ENCODE results near the gene ALDH1L1.
"Not testable (repeated sequence)": the region's sequence is repeated elsewhere in the genome, so short reads cannot be mapped to it uniquely, and the experiment has no call there.

The ALDH1L1 gene

GRCh38 chr3:126077754-126078153 lies 102.6 kb downstream of the ALDH1L1 start:
- no peak for DNase-seq (ENCODE audit: low read depth)
- H3K4me3 ChIP-seq (ENCODE audit: low read depth, low read length): no peak overlapping the region
- TF ChIP-seq MYC (IDR thresholded peaks at IDR 0.05; ENCODE audit: low read depth, low read length) (no peak), CTCF (IDR thresholded peaks at IDR 0.05; ENCODE audit: low read depth, low read length) (no peak), MAX (IDR thresholded peaks at IDR 0.05; ENCODE audit: low read depth, low read length) (no peak), POLR2A (IDR thresholded peaks at IDR 0.05; ENCODE audit: extremely low read depth, insufficient read length) (no peak)

GRCh38 chr3:126076140-126076539 lies 104.2 kb downstream of the ALDH1L1 start:
- no peak for DNase-seq (ENCODE audit: low read depth)
- TF ChIP-seq CTCF (IDR thresholded peaks at IDR 0.05; ENCODE audit: low read depth, low read length): no peak
- H3K4me3 ChIP-seq (ENCODE audit: low read depth, low read length): no peak overlapping the region

- DNase-seq (ENCODE audit: low read depth): no peak
- H3K4me3 ChIP-seq (ENCODE audit: low read depth, low read length): no peak overlapping the region
- no peak for TF ChIP-seq MAX (IDR thresholded peaks at IDR 0.05; ENCODE audit: low read depth, low read length)
- no peak for TF ChIP-seq CTCF (IDR thresholded peaks at IDR 0.05; ENCODE audit: low read depth, low read length)
- no peak for TF ChIP-seq MYC (IDR thresholded peaks at IDR 0.05; ENCODE audit: low read depth, low read length)
- TF ChIP-seq POLR2A (IDR thresholded peaks at IDR 0.05; ENCODE audit: extremely low read depth, insufficient read length): no peak
Measured at GRCh38 chr3:126070146-126070545, 110.2 kb downstream of the ALDH1L1 start.

- H3K4me3 ChIP-seq (ENCODE audit: low read depth, low read length): no peak overlapping the region
- DNase-seq (ENCODE audit: low read depth): no peak
- TF ChIP-seq MAX (IDR thresholded peaks at IDR 0.05; ENCODE audit: low read depth, low read length) (no peak), POLR2A (IDR thresholded peaks at IDR 0.05; ENCODE audit: extremely low read depth, insufficient read length) (no peak), MYC (IDR thresholded peaks at IDR 0.05; ENCODE audit: low read depth, low read length) (no peak), CTCF (IDR thresholded peaks at IDR 0.05; ENCODE audit: low read depth, low read length) (no peak)
Measured at GRCh38 chr3:126067959-126068358, 112.4 kb downstream of the ALDH1L1 start.

GRCh38 chr3:126066676-126067075 lies 113.7 kb downstream of the ALDH1L1 start:
- DNase-seq (ENCODE audit: low read depth); H3K4me3 ChIP-seq (ENCODE audit: low read depth, low read length): not testable (repeated sequence)

- TF ChIP-seq CTCF (IDR thresholded peaks at IDR 0.05; ENCODE audit: low read depth, low read length) (no peak), MAX (IDR thresholded peaks at IDR 0.05; ENCODE audit: low read depth, low read length) (no peak), MYC (IDR thresholded peaks at IDR 0.05; ENCODE audit: low read depth, low read length) (no peak)
- DNase-seq (ENCODE audit: low read depth): no peak
- H3K4me3 ChIP-seq (ENCODE audit: low read depth, low read length): no peak overlapping the region
Measured at GRCh38 chr3:126065876-126066275, 114.5 kb downstream of the ALDH1L1 start.

All from NB4 (cell line).